Lung (tissue), 12 donors: ENCODE measurements around the gene ARHGAP15. TPM values are rescaled to one million over a fixed set of nuclear protein-coding genes. Genes with fewer than 3 reads are reported as not detected.

Experiments
- ATAC-seq: fragments of 200-7000 bp; cut with Tn5 transposase; one replicate; pipeline ENCODE4 v1.9.1; 2020; ENCODE audit warnings: moderate number of reproducible peaks; ENCODE audit not compliant: insufficient read depth, low FRiP score
- DNase-seq, 3 donors: peaks; one replicate each; pipeline ENCODE4 v3.0.0-alpha.2; 2013 to 2017
- H3K27ac ChIP-seq, 2 donors: one replicate each; pipeline ENCODE4 v1.5.1; 2013; ENCODE audit warnings: mild to moderate bottlenecking in 2 of 2, moderate library complexity in 2 of 2, control low read depth in 1 of 2, inconsistent platforms in 1 of 2, low read depth in 1 of 2, low read length in 1 of 2
- H3K27me3 ChIP-seq, 3 donors: one replicate each; pipeline ENCODE4 v1.5.1; 2013; ENCODE audit warnings: low read length in 2 of 3; ENCODE audit not compliant: control insufficient read depth in 3 of 3, insufficient read depth in 3 of 3
- H3K36me3 ChIP-seq, 4 donors: one replicate each; pipeline ENCODE4 v1.5.1; 2013; ENCODE audit warnings: low read length in 4 of 4, mild to moderate bottlenecking in 1 of 4, moderate library complexity in 1 of 4; ENCODE audit not compliant: control insufficient read depth in 4 of 4, insufficient read depth in 4 of 4
- H3K4me1 ChIP-seq, 5 donors: one replicate each; pipeline ENCODE4 v1.5.1; 2013; ENCODE audit warnings: low read length in 5 of 5, mild to moderate bottlenecking in 2 of 5, moderate library complexity in 1 of 5; ENCODE audit not compliant: control insufficient read depth in 5 of 5, insufficient read depth in 5 of 5
- H3K4me3 ChIP-seq: one replicate; pipeline ENCODE4 v1.5.1; 2013; ENCODE audit warnings: mild to moderate bottlenecking, control low read depth, moderate library complexity
- H3K9ac ChIP-seq, 2 donors: one replicate each; pipeline ENCODE4 v1.5.1; 2013; ENCODE audit warnings: low read length in 2 of 2, control low read depth in 1 of 2; ENCODE audit not compliant: insufficient read depth in 1 of 2
- H3K9me3 ChIP-seq, 4 donors: one replicate each; pipeline ENCODE4 v1.5.1; 2013; ENCODE audit warnings: low read length in 3 of 4, mild to moderate bottlenecking in 1 of 4, moderate library complexity in 1 of 4; ENCODE audit not compliant: control insufficient read depth in 4 of 4, insufficient read depth in 3 of 4
- CTCF ChIP-seq: IDR thresholded peaks from 2 replicates; pipeline ENCODE4 v1.5.1; 2012; ENCODE audit warnings: mild to moderate bottlenecking; ENCODE audit errors: control extremely low read depth, extremely low read depth
- WGBS, 2 donors: extraction: QIAGEN DNeasy Blood & Tissue Kit; methylation state at CpG; one replicate each; pipeline ENCODE4 v1.1.7; 2013; 5-methylcytosine and 5-hydroxymethylcytosine counted together
- polyA plus RNA-seq, 2 donors: library from polyadenylated mRNA; stranded (reverse); fragments of 200-250 nt; gene quantifications; one replicate each; pipeline ENCODE4 v1.2.1, GENCODE V29; 2013
- total RNA-seq, 2 donors: library from RNA; depleted of rRNA in 1 of 2; stranded (reverse); fragments of >200 nt in 1 of 2; gene quantifications; one replicate each; pipeline ENCODE4 v1.2.1, GENCODE V29; 2014 to 2021
- donor health status: control.
- donor health status: control.
- donor health status: Bipolar disorder and iron deficiency.
- donor health status: healthy.
- donor health status: DM: yes; HTN: yes; CAD: no.

ARHGAP15 gene
- total and polyA plus RNA-seq, 4 donors = 5.9 to 74.3 (median 13.2) TPM

GRCh38 chr2:143758629-143759330 lies 629.6 kb downstream of the ARHGAP15 start:
- no peaks in the 10 kb centered on the region for H3K4me1 ChIP-seq
- H3K27me3 ChIP-seq = no peaks in the 10 kb centered on the region
- no peak overlapping the region for H3K9ac ChIP-seq
- no peak overlapping the region for H3K27ac ChIP-seq
- TF ChIP-seq CTCF = no peak
- no peaks in the 10 kb centered on the region for H3K36me3 ChIP-seq
- WGBS, 2 donors = 82 to 86% methylated on average over 3 of the region's 3 CpGs
- no peak overlapping the region for H3K4me3 ChIP-seq
- no peaks in the 10 kb centered on the region for H3K9me3 ChIP-seq
- DNase-seq (peak in 1 of 3 donors; percentile 41), ATAC-seq (no peak)

GRCh38 chr2:143759455-143759854 lies 630.2 kb downstream of the ARHGAP15 start:
- H3K4me3 ChIP-seq = no peak overlapping the region
- TF ChIP-seq CTCF = no peak
- H3K4me1 ChIP-seq = no peaks in the 10 kb centered on the region
- 76 to 92% methylated on average over 6 of the region's 6 CpGs for WGBS, 2 donors
- H3K9ac ChIP-seq = no peak overlapping the region
- H3K27me3 ChIP-seq = no peaks in the 10 kb centered on the region
- DNase-seq (peak in 1 of 3 donors; percentile 38), ATAC-seq (no peak)
- H3K9me3 ChIP-seq = no peaks in the 10 kb centered on the region
- no peaks in the 10 kb centered on the region for H3K36me3 ChIP-seq
- H3K27ac ChIP-seq = no peak overlapping the region

GRCh38 chr2:143762176-143762928 lies 633.1 kb downstream of the ARHGAP15 start:
- Histone ChIP-seq H3K4me1 (no peaks in the 10 kb centered on the region), H3K9me3 (no peaks in the 10 kb centered on the region), H3K9ac (no peak overlapping the region), H3K27me3 (no peaks in the 10 kb centered on the region), H3K4me3 (no peak overlapping the region), H3K36me3 (peaks cover 0 to 2% (median 0%) of the 10 kb centered on the region in 4 donors), H3K27ac (no peak overlapping the region)
- no peak for DNase-seq
- TF ChIP-seq CTCF = no peak
- 81 to 89% methylated on average over 3 of the region's 3 CpGs for WGBS, 2 donors
- no peak for ATAC-seq
